ENCODE results near the gene TMEM63C. TPM values are rescaled to one million over a fixed set of nuclear protein-coding genes. Genes with fewer than 3 reads are reported as not detected.

The TMEM63C gene
- total RNA-seq, 1 donor from 2014 or later, result 0.27 TPM

- DNase-seq (no peak), ATAC-seq (no peak)
- Histone ChIP-seq H3K27me3 (ENCODE audit: low read depth) (peaks cover 43% of the 10 kb centered on the region), H3K9me3 (no peaks in the 10 kb centered on the region), H3K27ac (no peak overlapping the region), H3K4me1 (no peaks in the 10 kb centered on the region), H3K36me3 (no peaks in the 10 kb centered on the region), H3K4me3 (no peak overlapping the region)
- TF ChIP-seq CTCF (IDR thresholded peaks at IDR 0.05), result no peak
- intact Hi-C loops (cut with DNase I), result no loop called here
Measured at GRCh38 chr14:77153802-77154201, 27.8 kb upstream of the TMEM63C start.

- Histone ChIP-seq H3K36me3 (no peaks in the 10 kb centered on the region), H3K9me3 (no peaks in the 10 kb centered on the region), H3K27me3 (ENCODE audit: low read depth) (peaks cover 43% of the 10 kb centered on the region), H3K4me3 (no peak overlapping the region), H3K4me1 (no peaks in the 10 kb centered on the region), H3K27ac (no peak overlapping the region)
- intact Hi-C loops (cut with DNase I), result no loop called here
- no peak for TF ChIP-seq CTCF (IDR thresholded peaks at IDR 0.05)
- DNase-seq (no peak), ATAC-seq (no peak)
Measured at GRCh38 chr14:77154421-77154820, 27.2 kb upstream of the TMEM63C start.

- DNase-seq (no peak), ATAC-seq (no peak)
- H3K4me1 ChIP-seq, result no peaks in the 10 kb centered on the region
- H3K27ac ChIP-seq, result no peak overlapping the region
- no peaks in the 10 kb centered on the region for H3K9me3 ChIP-seq
- H3K27me3 ChIP-seq (ENCODE audit: low read depth), result peaks cover 45% of the 10 kb centered on the region
- H3K36me3 ChIP-seq, result no peaks in the 10 kb centered on the region
- no peak overlapping the region for H3K4me3 ChIP-seq
- TF ChIP-seq CTCF (IDR thresholded peaks at IDR 0.05), result no peak
- intact Hi-C loops (cut with DNase I), result no loop called here
Measured at GRCh38 chr14:77155083-77155482, 26.5 kb upstream of the TMEM63C start.

GRCh38 chr14:77157740-77158139 is 23.9 kb upstream of the TMEM63C start:
- H3K36me3 ChIP-seq, result no peaks in the 10 kb centered on the region
- no peaks in the 10 kb centered on the region for H3K4me1 ChIP-seq
- ATAC-seq, result no peak
- intact Hi-C loops (cut with DNase I), result no loop called here
- H3K9me3 ChIP-seq, result no peaks in the 10 kb centered on the region
- peaks cover 32% of the 10 kb centered on the region for H3K27me3 ChIP-seq (ENCODE audit: low read depth)
- DNase-seq, result no peak
- H3K27ac ChIP-seq, result no peak overlapping the region
- H3K4me3 ChIP-seq, result no peak overlapping the region
- TF ChIP-seq CTCF (IDR thresholded peaks at IDR 0.05), result no peak

- H3K4me3 ChIP-seq, result no peak overlapping the region
- peaks cover 34% of the 10 kb centered on the region for H3K27me3 ChIP-seq (ENCODE audit: low read depth)
- intact Hi-C loops (cut with DNase I), result no loop called here
- ATAC-seq (peak in 1 of 2 donors; percentile 34), DNase-seq (no peak)
- TF ChIP-seq CTCF (IDR thresholded peaks at IDR 0.05), result no peak
- H3K27ac ChIP-seq, result no peak overlapping the region
- H3K9me3 ChIP-seq, result no peaks in the 10 kb centered on the region
- no peaks in the 10 kb centered on the region for H3K36me3 ChIP-seq
- no peaks in the 10 kb centered on the region for H3K4me1 ChIP-seq
Measured at GRCh38 chr14:77158175-77158881, 23.3 kb upstream of the TMEM63C start.
